Urothelium cell line (cell line): Measurements from ENCODE around the gene LIN9.

Experiments used
- DNase-seq: peaks from one replicate; pipeline ENCODE4 v3.0.0; 2011; ENCODE audit warnings: low spot score, mixed read lengths
- FAIRE-seq: peaks from 2 replicates; lab custom pipeline; 2011; peaks lifted over from hg19 to GRCh38; lab: Jason Lieb, UNC

Gene LIN9

DNA sequence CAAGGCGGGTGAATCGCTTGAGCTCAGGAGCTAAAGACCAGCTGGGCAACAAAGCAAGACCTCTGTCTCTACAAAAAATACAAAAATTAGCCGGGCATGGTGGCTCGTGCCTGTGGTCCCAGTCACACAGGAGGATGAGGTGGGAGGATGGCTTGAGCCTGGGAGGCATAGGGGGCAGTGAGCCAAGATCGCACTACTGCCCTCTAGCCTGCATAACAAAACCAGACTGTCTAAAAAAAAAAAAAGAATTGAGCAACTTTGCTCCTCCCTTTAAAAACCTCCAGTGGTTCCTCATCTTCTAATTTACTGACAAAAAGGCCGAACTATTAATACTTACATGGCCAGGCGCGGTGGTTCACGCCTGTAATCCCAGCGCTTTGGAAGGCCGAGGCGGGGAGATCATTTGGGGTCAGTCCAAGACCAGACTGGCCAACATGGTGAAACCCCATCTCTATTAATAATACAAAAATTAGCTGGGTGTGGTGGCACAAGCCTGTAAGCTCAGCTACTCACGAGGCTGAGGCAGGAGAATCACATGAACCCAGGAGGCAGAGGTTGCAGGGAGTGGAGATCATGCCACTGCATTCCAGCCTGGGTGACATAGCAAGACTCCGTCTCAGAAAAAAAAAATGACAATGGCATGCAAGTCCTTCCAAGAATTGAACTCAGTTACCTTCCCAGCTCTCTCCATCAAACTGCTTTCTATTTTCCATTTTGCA lies 126.8 kb downstream of the LIN9 start:
- DNase-seq = peak; percentile 42

More for the DNA sequence above, 126.8 kb downstream of the LIN9 start:
- no peak for FAIRE-seq
